Astrocyte of the spinal cord (primary cell): ENCODE results near the gene SUGCT.

Source experiments
- DNase-seq: peaks from one replicate; pipeline ENCODE4 v3.0.0; 2011; ENCODE audit warnings: low read depth, low spot score
- H3K4me3 ChIP-seq: 2 replicates; pipeline ENCODE4 v1.5.1; 2011; ENCODE audit warnings: low read depth, mild to moderate bottlenecking, low read length, moderate library complexity
- CTCF ChIP-seq: IDR thresholded peaks from 2 replicates; pipeline ENCODE4 v1.5.1; 2012; ENCODE audit warnings: low read depth, mild to moderate bottlenecking, low read length, inconsistent platforms
- in situ Hi-C: cut with HindIII; loops from 2 replicates; pipeline ENCODE4 v1.10.0; 2017; ENCODE audit warnings: low sequenced_read_pairs

SUGCT gene

GRCh38 chr7:40506158-40506557 is 371.4 kb downstream of the SUGCT start:
- peak; percentile 17 for DNase-seq
- in situ Hi-C loops, result no loop called here
- TF ChIP-seq CTCF, result no peak
- no peak overlapping the region for H3K4me3 ChIP-seq

- in situ Hi-C loops, result no loop called here
- no peak for TF ChIP-seq CTCF
- no peak for DNase-seq
- no peak overlapping the region for H3K4me3 ChIP-seq
Measured at GRCh38 chr7:40507166-40507565, 372.4 kb downstream of the SUGCT start.

GRCh38 chr7:40509287-40509996 is 374.6 kb downstream of the SUGCT start:
- in situ Hi-C loops, result no loop called here
- no peak overlapping the region for H3K4me3 ChIP-seq
- TF ChIP-seq CTCF, result no peak
- no peak for DNase-seq

GRCh38 chr7:40516376-40516775 is 381.6 kb downstream of the SUGCT start:
- H3K4me3 ChIP-seq, result no peak overlapping the region
- in situ Hi-C loops, result no loop called here
- DNase-seq, result peak; percentile 19
- no peak for TF ChIP-seq CTCF

GRCh38 chr7:40519009-40519408 is 384.2 kb downstream of the SUGCT start:
- in situ Hi-C loops, result no loop called here
- no peak for DNase-seq
- H3K4me3 ChIP-seq, result no peak overlapping the region
- no peak for TF ChIP-seq CTCF

GRCh38 chr7:40520986-40521738 is 386.4 kb downstream of the SUGCT start:
- no peak overlapping the region for H3K4me3 ChIP-seq
- no peak for TF ChIP-seq CTCF
- in situ Hi-C loops, result no loop called here
- DNase-seq, result no peak
